Fibroblast of villous mesenchyme (primary cell): ENCODE results near the gene MUC13. TPM values are rescaled to one million over a fixed set of nuclear protein-coding genes. Genes with fewer than 3 reads are reported as not detected.

Experiments
- DNase-seq: peaks from one replicate; pipeline ENCODE4 v3.0.0-alpha.2; 2010; ENCODE audit warnings: low read depth
- H3K4me3 ChIP-seq: 2 replicates; pipeline ENCODE4 v1.5.1; 2011; ENCODE audit warnings: low read depth, mild to moderate bottlenecking, low read length
- total RNA-seq: library from RNA; depleted of rRNA; stranded (reverse); fragments of >200 nt; gene quantifications from 2 replicates; pipeline ENCODE4 v1.2.3, GENCODE V29; 2012
- TF ChIP-seq, protein P1 (sequence below): IDR thresholded peaks from 2 replicates; pipeline ENCODE4 v1.5.1; 2012; ENCODE audit warnings: low read depth, mild to moderate bottlenecking, low read length; ENCODE audit not compliant: insufficient read depth

MUC13 gene
- total RNA-seq, 1 donor, result not detected

DNA sequence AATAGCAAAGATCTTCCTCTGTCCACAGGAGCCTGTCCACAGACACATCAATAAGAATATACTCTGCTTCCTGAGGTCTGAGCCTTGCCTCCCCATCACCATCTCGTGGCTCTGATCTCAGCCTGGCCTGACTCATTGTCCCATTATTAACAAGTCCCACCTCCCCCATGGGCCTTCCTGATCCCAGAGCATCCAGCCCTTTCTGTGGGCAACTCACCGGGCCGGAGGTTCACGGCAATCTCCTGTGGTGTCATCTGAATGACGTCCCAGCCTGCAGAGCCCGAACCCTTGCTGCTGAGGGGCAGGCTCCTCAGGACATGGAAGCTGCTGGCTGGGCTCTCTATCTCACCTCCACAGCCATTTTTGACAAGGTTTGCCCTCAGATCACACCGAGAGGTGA is 75.5 kb downstream of the MUC13 start:
- H3K4me3 ChIP-seq, result no peak overlapping the region
- TF ChIP-seq, protein P1, sequence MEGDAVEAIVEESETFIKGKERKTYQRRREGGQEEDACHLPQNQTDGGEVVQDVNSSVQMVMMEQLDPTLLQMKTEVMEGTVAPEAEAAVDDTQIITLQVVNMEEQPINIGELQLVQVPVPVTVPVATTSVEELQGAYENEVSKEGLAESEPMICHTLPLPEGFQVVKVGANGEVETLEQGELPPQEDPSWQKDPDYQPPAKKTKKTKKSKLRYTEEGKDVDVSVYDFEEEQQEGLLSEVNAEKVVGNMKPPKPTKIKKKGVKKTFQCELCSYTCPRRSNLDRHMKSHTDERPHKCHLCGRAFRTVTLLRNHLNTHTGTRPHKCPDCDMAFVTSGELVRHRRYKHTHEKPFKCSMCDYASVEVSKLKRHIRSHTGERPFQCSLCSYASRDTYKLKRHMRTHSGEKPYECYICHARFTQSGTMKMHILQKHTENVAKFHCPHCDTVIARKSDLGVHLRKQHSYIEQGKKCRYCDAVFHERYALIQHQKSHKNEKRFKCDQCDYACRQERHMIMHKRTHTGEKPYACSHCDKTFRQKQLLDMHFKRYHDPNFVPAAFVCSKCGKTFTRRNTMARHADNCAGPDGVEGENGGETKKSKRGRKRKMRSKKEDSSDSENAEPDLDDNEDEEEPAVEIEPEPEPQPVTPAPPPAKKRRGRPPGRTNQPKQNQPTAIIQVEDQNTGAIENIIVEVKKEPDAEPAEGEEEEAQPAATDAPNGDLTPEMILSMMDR, result no peak
- DNase-seq, result peak; percentile 81

DNA sequence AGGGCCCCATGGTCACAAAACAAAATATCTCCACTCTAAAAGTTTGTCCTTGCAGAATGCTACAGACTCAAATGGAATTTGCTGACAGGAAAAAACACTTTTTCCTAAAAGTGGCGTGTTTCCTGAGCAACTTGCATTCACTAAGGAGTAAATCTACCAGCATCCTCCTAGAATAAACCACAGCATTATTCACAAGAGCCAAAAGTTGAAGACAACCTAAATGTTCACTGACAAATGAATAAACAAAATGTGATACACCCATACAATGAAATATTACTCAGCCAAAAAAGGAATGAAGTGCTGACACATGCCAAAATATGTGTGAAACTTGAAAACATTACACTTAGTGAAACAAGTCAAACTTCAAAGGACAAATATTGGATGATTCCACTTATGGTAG is 76.3 kb downstream of the MUC13 start:
- peak; percentile 63 for DNase-seq
- no peak overlapping the region for H3K4me3 ChIP-seq
- TF ChIP-seq, protein P1, result no peak

DNA sequence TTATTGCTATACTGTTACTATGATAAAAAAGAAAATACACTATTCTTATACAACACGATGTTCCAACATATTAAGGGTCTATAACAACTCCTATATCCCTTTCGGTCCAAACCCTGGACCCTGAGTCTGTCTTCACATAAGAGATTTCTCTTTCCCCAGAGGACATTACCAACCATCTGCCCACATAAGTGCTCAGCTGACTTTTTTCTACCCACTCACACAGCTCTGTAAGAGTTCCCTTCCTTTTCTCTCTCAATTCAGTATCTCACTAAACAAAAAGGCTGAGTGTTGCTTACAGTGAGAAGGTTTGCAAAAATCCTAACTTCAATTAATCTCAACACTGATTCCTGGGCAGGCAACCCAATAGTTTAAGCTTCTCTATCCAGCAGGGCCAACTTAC is 77.9 kb downstream of the MUC13 start:
- H3K4me3 ChIP-seq, result no peak overlapping the region
- DNase-seq, result no peak
- TF ChIP-seq, protein P1, result no peak

Other genes starting within 250 kb of the MUC13 start
- gene UMPS, start 204.3 kb downstream of the MUC13 start, total RNA-seq, result 17.4 and 31.1 TPM in 2 replicates
- 229 and 231 TPM in 2 replicates for gene ITGB5, start 47.4 kb downstream of the MUC13 start, total RNA-seq
- 110 and 199 TPM in 2 replicates for gene HEG1, start 121.2 kb upstream of the MUC13 start, total RNA-seq